HEK293T (cell line): ENCODE data around the gene HAL.

ENCODE experiments used
- CTCF ChIA-PET: fragments of 350-600 bp; formaldehyde crosslinking; extraction: SDS; loops from one replicate; lab custom pipeline; 2021; ENCODE audit warnings: antibody characterized with exemption, inconsistent platforms; lab: Yijun Ruan, JAX
- POLR2A ChIA-PET: fragments of 350-600 bp; formaldehyde crosslinking; extraction: SDS; loops from one replicate; lab custom pipeline; 2020; ENCODE audit warnings: antibody characterized with exemption, inconsistent platforms; lab: Yijun Ruan, JAX
- DNase-seq: peaks from one replicate; pipeline ENCODE4 v3.0.0; 2012; ENCODE audit warnings: mixed read lengths; ENCODE audit errors: extremely low spot score
- ARNT ChIP-seq: fragments of 450-650 bp; IDR thresholded peaks from 2 replicates; pipeline ENCODE4 v1.6.1; 2017; ENCODE audit warnings: mild to moderate bottlenecking
- BHLHE40 ChIP-seq: fragments of 450-650 bp; IDR thresholded peaks from 2 replicates; pipeline ENCODE4 v1.6.1; 2016; ENCODE audit warnings: mild to moderate bottlenecking, moderate library complexity, borderline replicate concordance
- CTBP1 ChIP-seq: fragments of 450-650 bp; IDR thresholded peaks from 2 replicates; pipeline ENCODE4 v1.6.1; 2016; ENCODE audit warnings: borderline replicate concordance
- ELF4 ChIP-seq: fragments of 450-650 bp; IDR thresholded peaks from 2 replicates; pipeline ENCODE4 v1.6.1; 2017; ENCODE audit warnings: antibody characterized with exemption
- FOXA1 ChIP-seq: fragments of 450-650 bp; IDR thresholded peaks from 2 replicates; pipeline ENCODE4 v1.6.1; 2016; ENCODE audit warnings: mild to moderate bottlenecking
- FOXK2 ChIP-seq: fragments of 450-650 bp; IDR thresholded peaks from 2 replicates; pipeline ENCODE4 v1.6.1; 2016; ENCODE audit warnings: mild to moderate bottlenecking
- FOXM1 ChIP-seq: fragments of 450-650 bp; IDR thresholded peaks from 2 replicates; pipeline ENCODE4 v1.6.1; 2017; ENCODE audit warnings: mild to moderate bottlenecking, borderline replicate concordance
- HDGF ChIP-seq: fragments of 450-650 bp; IDR thresholded peaks from 2 replicates; pipeline ENCODE4 v1.6.1; 2017; ENCODE audit warnings: antibody characterized with exemption, borderline replicate concordance
- L3MBTL2 ChIP-seq: fragments of 450-650 bp; conservative IDR thresholded peaks from 2 replicates; pipeline ENCODE4 v1.6.1; 2016; ENCODE audit warnings: mild to moderate bottlenecking
- LEF1 ChIP-seq: fragments of 450-650 bp; IDR thresholded peaks from 2 replicates; pipeline ENCODE4 v1.6.1; 2017; ENCODE audit warnings: mild to moderate bottlenecking, borderline replicate concordance
- NFRKB ChIP-seq: fragments of 450-650 bp; IDR thresholded peaks from 2 replicates; pipeline ENCODE4 v1.6.1; 2016; ENCODE audit warnings: mild to moderate bottlenecking, moderate library complexity
- PKNOX1 ChIP-seq: fragments of 450-650 bp; IDR thresholded peaks from 2 replicates; pipeline ENCODE4 v1.6.1; 2016
- SP1 ChIP-seq: fragments of 450-650 bp; IDR thresholded peaks from 2 replicates; pipeline ENCODE4 v1.6.1; 2017
- SUZ12 ChIP-seq: fragments of 450-650 bp; IDR thresholded peaks from 2 replicates; pipeline ENCODE4 v1.6.1; 2016; ENCODE audit warnings: mild to moderate bottlenecking
- TARDBP ChIP-seq: fragments of 450-650 bp; IDR thresholded peaks from 2 replicates; pipeline ENCODE4 v1.6.1; 2016
- ZNF384 ChIP-seq: fragments of 450-650 bp; IDR thresholded peaks from 2 replicates; pipeline ENCODE4 v1.6.1; 2016

HAL gene

GRCh38 chr12:95953000-95953399 is 43.1 kb downstream of the HAL start:
- TF ChIP-seq HDGF (no peak), NFRKB (no peak), ZNF384 (no peak)
- POLR2A ChIA-PET, result interaction anchor here (1.3 kb wide), 1 partner anchor 10 kb away, joined by 7 read pairs; the partner anchor contains the start of genes AMDHD1 and CCDC38
- DNase-seq, result no peak
- CTCF ChIA-PET, result no interaction called here

GRCh38 chr12:95951515-95951914 is 44.6 kb downstream of the HAL start:
- POLR2A ChIA-PET, result no interaction called here
- DNase-seq, result no peak

GRCh38 chr12:95949477-95950206 is 46.5 kb downstream of the HAL start:
- CTCF ChIA-PET, result no interaction called here
- no peak for DNase-seq
- POLR2A ChIA-PET, result no interaction called here
- TF ChIP-seq PKNOX1, result no peak
- no peak for TF ChIP-seq ZNF384
- no peak for TF ChIP-seq SUZ12
- TF ChIP-seq ELF4, result no peak
- no peak for TF ChIP-seq LEF1
- no peak for TF ChIP-seq FOXK2

More at GRCh38 chr12:95951515-95951914, 44.6 kb downstream of the HAL start:
- CTCF ChIA-PET, result no interaction called here
- no peak for TF ChIP-seq HDGF
- TF ChIP-seq SUZ12, result no peak
- TF ChIP-seq BHLHE40, result no peak
- no peak for TF ChIP-seq TARDBP
- no peak for TF ChIP-seq FOXK2
- no peak for TF ChIP-seq FOXA1
- TF ChIP-seq L3MBTL2, result no peak
- no peak for TF ChIP-seq FOXM1
- TF ChIP-seq ELF4, result no peak
- no peak for TF ChIP-seq SP1
- no peak for TF ChIP-seq ARNT
- no peak for TF ChIP-seq NFRKB
- TF ChIP-seq CTBP1, result no peak
- TF ChIP-seq LEF1, result no peak
- TF ChIP-seq PKNOX1, result no peak

- DNase-seq, result no peak
- CTCF ChIA-PET, result interaction anchor here (1.1 kb wide), 1 partner anchor 52 kb away, joined by 3 read pairs; the partner anchor contains the start of gene HAL
- TF ChIP-seq L3MBTL2, result no peak
- TF ChIP-seq FOXA1, result no peak
- TF ChIP-seq ELF4, result no peak
- no peak for TF ChIP-seq BHLHE40
- TF ChIP-seq NFRKB, result no peak
- no peak for TF ChIP-seq ARNT
- TF ChIP-seq SUZ12, result no peak
- POLR2A ChIA-PET, result interaction anchor here (1.6 to 2.2 kb wide), 2 partner anchors 9 to 14 kb away, joined by 6 to 7 read pairs; no protein-coding TSS in a partner anchor
Measured at GRCh38 chr12:95944108-95944704, 51.9 kb downstream of the HAL start.

- CTCF ChIA-PET, result interaction anchor here (1.1 kb wide), 1 partner anchor 53 kb away, joined by 3 read pairs; the partner anchor contains the start of gene HAL
- DNase-seq, result peak; percentile 75
- TF ChIP-seq ELF4 (no peak), TARDBP (0 out of 2 replicates have a peak, but pooled peaks have one; percentile 12), HDGF (no peak), BHLHE40 (no peak), FOXA1 (no peak), CTBP1 (no peak), FOXK2 (no peak)
- POLR2A ChIA-PET, result interaction anchor here (0.8 to 2.7 kb wide), 8 partner anchors 9 to 98 kb away, joined by 3 to 10 read pairs (median 4); partner anchors contain the start of gene LTA4H
Measured at GRCh38 chr12:95943330-95943842, 52.8 kb downstream of the HAL start, which contains the start of gene AMDHD1. AMDHD1 (plus strand) TSS chr12:95943331; CDS start chr12:95943399, 68 bp downstream.

- ChIA-PET POLR2A (interaction anchor here (0.7 to 2.7 kb wide), 11 partner anchors 10 to 98 kb away, joined by 3 to 10 read pairs (median 3); partner anchors contain the start of gene LTA4H), CTCF (no interaction called here)
- TF ChIP-seq L3MBTL2 (peak; percentile 82), NFRKB (no peak), LEF1 (peak; percentile 95)
- DNase-seq, result peak; percentile 85
Measured at GRCh38 chr12:95942524-95943329, 53.4 kb downstream of the HAL start, which contains the start of gene CCDC38. CCDC38 (minus strand) TSS chr12:95942614; CDS start chr12:95936509, 6,105 bp downstream.
